B cell (primary cell): ENCODE results near the gene CASKIN2. TPM values are rescaled to one million over a fixed set of nuclear protein-coding genes. Genes with fewer than 3 reads are reported as not detected.

Experiments
- ATAC-seq: fragments of 200-7000 bp; cut with Tn5 transposase; one replicate; pipeline ENCODE4 v1.10.0; 2021; ENCODE audit warnings: low read depth, mild to moderate bottlenecking, moderate number of reproducible peaks, moderate library complexity
- CTCF ChIA-PET: fragments of 350-600 bp; sonication (Branson Sonifier 250); formaldehyde crosslinking; loops from one replicate; lab custom pipeline; 2021; ENCODE audit warnings: antibody characterized with exemption, inconsistent platforms; lab: Charles Lee
- POLR2A ChIA-PET: fragments of 350-600 bp; sonication (Branson Sonifier 250); formaldehyde crosslinking; loops from one replicate; lab custom pipeline; 2021; ENCODE audit warnings: antibody characterized with exemption; lab: Charles Lee
- DNase-seq: peaks from one replicate; pipeline ENCODE4 v3.0.0; 2013
- H2AFZ ChIP-seq: 2 replicates; pipeline ENCODE4 v1.6.1; 2012; ENCODE audit warnings: mild to moderate bottlenecking, low read depth, low read length; ENCODE audit not compliant: insufficient read depth, poor library complexity, severe bottlenecking
- H3K27ac ChIP-seq, 2 donors: 1 replicate in 1 of 2; 2 replicates in 1 of 2; pipeline ENCODE4 v1.5.1; 2012 to 2013; ENCODE audit warnings: low read length in 2 of 2, mild to moderate bottlenecking in 2 of 2, moderate library complexity in 1 of 2
- H3K27me3 ChIP-seq, 4 experiments: fragments of 200-600 bp in 1 of 4; sonication (generic) in 1 of 4; replicated peaks in 1 of 4; 1 replicate in 2 of 4; 2 replicates in 2 of 4; pipeline versions ENCODE4 v1.6.1 to v1.7.0; 2013 to 2016; ENCODE audit warnings: low read length in 3 of 4, mild to moderate bottlenecking in 2 of 4, mixed read lengths in 1 of 4, moderate library complexity in 1 of 4; ENCODE audit not compliant: insufficient read depth in 4 of 4, control insufficient read depth in 3 of 4; ENCODE audit errors: control extremely low read depth in 1 of 4
- H3K36me3 ChIP-seq, 2 experiments: replicated peaks in 1 of 2; 1 replicate in 1 of 2; 2 replicates in 1 of 2; pipeline versions ENCODE4 v1.6.1 to v1.7.1; 2013; ENCODE audit warnings: low read length in 1 of 2; ENCODE audit not compliant: insufficient read depth in 2 of 2, control insufficient read depth in 1 of 2; ENCODE audit errors: control extremely low read depth in 1 of 2, extremely low read depth in 1 of 2
- H3K4me1 ChIP-seq, 2 donors: fragments of 200-600 bp in 1 of 2; sonication (generic) in 1 of 2; 1 replicate in 1 of 2; 2 replicates in 1 of 2; pipeline versions ENCODE4 v1.5.1 to v1.6.1; 2013 to 2017; ENCODE audit warnings: low read length in 2 of 2; ENCODE audit not compliant: control insufficient read depth in 2 of 2, insufficient read depth in 2 of 2
- H3K4me2 ChIP-seq: replicated peaks from 2 replicates; pipeline ENCODE3; 2012; ENCODE audit warnings: mild to moderate bottlenecking, low read depth, low read length; ENCODE audit not compliant: poor library complexity, severe bottlenecking
- H3K4me3 ChIP-seq, 5 experiments: fragments of 200-600 bp in 1 of 5; sonication (generic) in 1 of 5; 1 replicate in 3 of 5; 2 replicates in 2 of 5; pipeline versions ENCODE4 v1.5.1 to v1.7.0; 2011 to 2016; ENCODE audit warnings: low read length in 4 of 5, mild to moderate bottlenecking in 4 of 5, low read depth in 2 of 5, control low read depth in 1 of 5, moderate library complexity in 1 of 5; ENCODE audit not compliant: insufficient read depth in 1 of 5; ENCODE audit errors: control extremely low read depth in 1 of 5, extremely low read depth in 1 of 5
- H3K79me2 ChIP-seq: fragments of 200-600 bp; sonication (generic); one replicate; pipeline ENCODE4 v1.6.0; 2016; ENCODE audit warnings: low read length; ENCODE audit not compliant: control insufficient read depth, insufficient read depth
- H3K9ac ChIP-seq: fragments of 200-600 bp; sonication (generic); 2 replicates; pipeline ENCODE4 v1.6.1; 2017; ENCODE audit warnings: mild to moderate bottlenecking, low read length, moderate library complexity
- H3K9me3 ChIP-seq, 3 donors: one replicate each; pipeline versions ENCODE4 v1.6.1 to v1.7.1; 2013; ENCODE audit warnings: low read length in 2 of 3; ENCODE audit not compliant: control insufficient read depth in 2 of 3, insufficient read depth in 1 of 3; ENCODE audit errors: control extremely low read depth in 1 of 3
- H4K20me1 ChIP-seq: 2 replicates; pipeline ENCODE4 v1.6.0; 2012; ENCODE audit warnings: mild to moderate bottlenecking, low read length; ENCODE audit not compliant: insufficient read depth, control insufficient read depth, poor library complexity, severe bottlenecking
- H3K27ac Mint-ChIP-seq: one replicate; pipeline ENCODE4 v1.8.0; 2021; ENCODE audit warnings: mixed read lengths
- H3K27me3 Mint-ChIP-seq: one replicate; pipeline ENCODE4 v1.8.0; 2021; ENCODE audit warnings: mixed read lengths
- H3K4me1 Mint-ChIP-seq: one replicate; pipeline ENCODE4 v1.8.0; 2021; ENCODE audit warnings: mixed read lengths
- H3K4me3 Mint-ChIP-seq: one replicate; pipeline ENCODE4 v1.8.0; 2021; ENCODE audit warnings: mixed read lengths
- H3K9me3 Mint-ChIP-seq: one replicate; pipeline ENCODE4 v1.8.0; 2022; ENCODE audit warnings: mixed read lengths; ENCODE audit not compliant: insufficient read depth
- EZH2 ChIP-seq: IDR thresholded peaks from 2 replicates; pipeline ENCODE4 v1.6.1; 2012; ENCODE audit warnings: borderline replicate concordance, low read depth, mild to moderate bottlenecking, moderate library complexity, low read length; ENCODE audit not compliant: insufficient read depth, poor library complexity, severe bottlenecking
- WGBS: methylation state at CpG from one replicate; pipeline ENCODE4 v1.1.5; 2013; ENCODE audit warnings: missing lambda C conversion rate; ENCODE audit not compliant: insufficient coverage; 5-methylcytosine and 5-hydroxymethylcytosine counted together
- intact Hi-C: fragments of 100-400 bp; cut with micrococcal nuclease; formaldehyde crosslinking; loops from one replicate; pipeline ENCODE4 v1.10.0; 2022
- polyA plus RNA-seq: library from polyadenylated mRNA; depleted of rRNA; stranded (reverse); fragments of >200 nt; gene quantifications from 2 replicates; pipeline ENCODE4 v1.2.3, GENCODE V29; 2012
- total RNA-seq, 2 donors: library from RNA; stranded (reverse); fragments of 120-200 nt in 1 of 2; gene quantifications; 1 replicate in 1 of 2; 2 replicates in 1 of 2; pipeline versions ENCODE4 v1.2.3 to v1.2.4, GENCODE V29; 2013 to 2022
- TF ChIP-seq, protein P1 (sequence below): fragments of 200-600 bp; IDR thresholded peaks from one replicate; pipeline ENCODE4 v1.8.0; 2022; ENCODE audit warnings: antibody characterized with exemption, mild to moderate bottlenecking

CASKIN2 gene
- total and polyA plus RNA-seq, 2 donors (not counting 1 experiment from before 2014, with no cell fraction given) = 0.37 to 1.00 TPM

DNA sequence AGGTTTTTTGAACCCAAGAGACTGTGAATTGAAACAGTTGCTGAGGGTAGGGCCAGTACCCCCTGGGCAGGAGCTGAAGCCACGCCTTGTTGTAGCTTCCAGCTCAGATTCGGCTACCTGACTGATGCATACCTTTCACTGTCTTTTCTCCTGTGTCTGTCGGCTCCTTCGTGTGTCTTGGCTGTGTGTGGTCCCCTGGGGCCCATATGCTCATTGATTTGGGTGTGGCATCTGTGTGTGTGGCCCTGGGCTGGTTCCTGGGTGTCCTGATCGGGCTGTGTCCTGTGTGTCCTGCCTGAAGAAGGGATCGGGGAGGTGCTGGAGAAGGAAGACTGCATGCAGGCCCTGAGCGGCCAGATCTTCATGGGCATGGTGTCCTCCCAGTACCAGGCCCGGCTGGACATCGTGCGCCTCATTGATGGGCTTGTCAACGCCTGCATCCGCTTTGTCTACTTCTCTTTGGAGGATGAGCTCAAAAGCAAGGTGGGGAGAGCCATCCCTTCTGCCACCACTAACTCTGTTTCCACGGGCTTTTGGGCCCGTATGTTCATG is 20.9 kb downstream of the CASKIN2 start:
- H3K36me3 ChIP-seq = peaks cover 0 to 67% of the 10 kb centered on the region in 2 experiments
- 97% methylated on average over 11 of the region's 14 CpGs for WGBS
- no peak overlapping the region for H3K27ac ChIP-seq
- H3K4me1 ChIP-seq = no peaks in the 10 kb centered on the region
- H4K20me1 ChIP-seq = no peaks in the 10 kb centered on the region
- H3K9ac ChIP-seq = no peak overlapping the region
- no peaks in the 10 kb centered on the region for H3K9me3 Mint-ChIP-seq
- H3K79me2 ChIP-seq = no peaks in the 10 kb centered on the region
- DNase-seq (no peak), ATAC-seq (no peak)
- no peak overlapping the region for H3K4me3 ChIP-seq
- no peaks in the 10 kb centered on the region for H3K27me3 Mint-ChIP-seq
- no peaks in the 10 kb centered on the region for H3K9me3 ChIP-seq
- TF ChIP-seq, protein P1, sequence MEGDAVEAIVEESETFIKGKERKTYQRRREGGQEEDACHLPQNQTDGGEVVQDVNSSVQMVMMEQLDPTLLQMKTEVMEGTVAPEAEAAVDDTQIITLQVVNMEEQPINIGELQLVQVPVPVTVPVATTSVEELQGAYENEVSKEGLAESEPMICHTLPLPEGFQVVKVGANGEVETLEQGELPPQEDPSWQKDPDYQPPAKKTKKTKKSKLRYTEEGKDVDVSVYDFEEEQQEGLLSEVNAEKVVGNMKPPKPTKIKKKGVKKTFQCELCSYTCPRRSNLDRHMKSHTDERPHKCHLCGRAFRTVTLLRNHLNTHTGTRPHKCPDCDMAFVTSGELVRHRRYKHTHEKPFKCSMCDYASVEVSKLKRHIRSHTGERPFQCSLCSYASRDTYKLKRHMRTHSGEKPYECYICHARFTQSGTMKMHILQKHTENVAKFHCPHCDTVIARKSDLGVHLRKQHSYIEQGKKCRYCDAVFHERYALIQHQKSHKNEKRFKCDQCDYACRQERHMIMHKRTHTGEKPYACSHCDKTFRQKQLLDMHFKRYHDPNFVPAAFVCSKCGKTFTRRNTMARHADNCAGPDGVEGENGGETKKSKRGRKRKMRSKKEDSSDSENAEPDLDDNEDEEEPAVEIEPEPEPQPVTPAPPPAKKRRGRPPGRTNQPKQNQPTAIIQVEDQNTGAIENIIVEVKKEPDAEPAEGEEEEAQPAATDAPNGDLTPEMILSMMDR = no peak
- no peak for TF ChIP-seq EZH2
- H3K4me3 Mint-ChIP-seq = no peak overlapping the region
- H3K4me1 Mint-ChIP-seq = no peaks in the 10 kb centered on the region
- H2AFZ ChIP-seq = no peak overlapping the region
- intact Hi-C loops = no loop called here
- ChIA-PET POLR2A (no interaction called here), CTCF (no interaction called here)
- no peaks in the 10 kb centered on the region for H3K27me3 ChIP-seq
- H3K27ac Mint-ChIP-seq = no peak overlapping the region
- no peak overlapping the region for H3K4me2 ChIP-seq

DNA sequence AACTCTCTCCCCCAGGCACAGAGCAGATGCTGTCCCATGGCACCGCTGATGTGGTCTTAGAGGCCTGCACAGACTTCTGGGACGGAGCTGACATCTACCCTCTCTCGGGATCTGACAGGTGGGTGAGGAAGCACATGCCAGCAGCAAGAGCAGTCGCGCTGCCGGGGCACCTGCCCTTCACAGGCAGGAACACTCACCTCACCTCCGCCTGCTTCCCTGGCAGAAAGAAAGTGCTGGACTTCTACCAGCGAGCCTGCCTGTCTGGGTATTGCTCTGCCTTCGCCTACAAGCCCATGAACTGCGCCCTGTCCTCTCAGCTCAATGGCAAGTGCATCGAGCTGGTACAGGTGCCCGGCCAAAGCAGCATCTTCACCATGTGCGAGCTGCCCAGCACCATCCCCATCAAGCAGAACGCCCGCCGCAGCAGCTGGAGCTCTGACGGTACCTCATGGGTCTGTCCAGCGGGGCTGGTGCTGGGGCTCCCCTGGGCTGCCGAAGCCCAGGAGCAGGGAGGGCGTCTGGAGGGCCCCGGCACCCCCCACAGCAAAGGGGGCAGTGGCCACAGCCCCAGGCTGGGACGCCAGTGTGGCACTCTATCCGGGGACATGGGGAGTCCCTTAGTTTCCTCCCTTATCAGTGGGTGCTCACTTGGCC is 21.7 kb downstream of the CASKIN2 start:
- TF ChIP-seq, protein P1 = no peak
- no peak for TF ChIP-seq EZH2
- H4K20me1 ChIP-seq = no peaks in the 10 kb centered on the region
- ChIA-PET POLR2A (no interaction called here), CTCF (interaction anchor here (0.6 kb wide), 1 partner anchor 76 kb away, joined by 3 read pairs; no protein-coding TSS in a partner anchor)
- intact Hi-C loops = no loop called here
- Mint-ChIP-seq H3K27me3 (no peaks in the 10 kb centered on the region), H3K27ac (no peak overlapping the region), H3K9me3 (no peaks in the 10 kb centered on the region), H3K4me1 (peaks cover under 1% of the 10 kb centered on the region), H3K4me3 (no peak overlapping the region)
- no peak overlapping the region for H2AFZ ChIP-seq
- H3K36me3 ChIP-seq = peaks cover 0 to 63% of the 10 kb centered on the region in 2 experiments
- H3K4me2 ChIP-seq = no peak overlapping the region
- H3K27me3 ChIP-seq = no peaks in the 10 kb centered on the region
- 98% methylated on average over 20 of the region's 23 CpGs for WGBS
- no peaks in the 10 kb centered on the region for H3K79me2 ChIP-seq
- H3K9me3 ChIP-seq = no peaks in the 10 kb centered on the region
- H3K27ac ChIP-seq = no peak overlapping the region
- H3K9ac ChIP-seq = no peak overlapping the region
- H3K4me1 ChIP-seq = no peaks in the 10 kb centered on the region
- DNase-seq = no peak
- ATAC-seq = no peak
- no peak overlapping the region for H3K4me3 ChIP-seq
